ENCODE results near the gene ZSCAN21. TPM values are rescaled to one million over a fixed set of nuclear protein-coding genes. Genes with fewer than 3 reads are reported as not detected.

Gene ZSCAN21
- total RNA-seq, 2 donors from 2014 or later, result 14.5 to 20.2 TPM

MicroRNAs encoded within 50 kb of the gene (microRNA counts, 767-probe panel; counts per million panel counts)
- microRNA hsa-miR-106b-5p (736 to 4,918 counts per million in 2 donors), microRNA hsa-miR-25-3p (5,832 to 9,359 counts per million in 2 donors), microRNA hsa-miR-93-5p (5,169 to 7,901 counts per million in 2 donors)

Small RNAs within 50 kb of the gene (microRNA-seq; reads per million reads assigned to microRNA genes)
- gene MIR106B (ENCODE audit: borderline number of aligned reads in 2 of 2, borderline replicate concordance in 2 of 2) (697 to 886 reads per million in 2 donors), gene MIR25 (ENCODE audit: borderline number of aligned reads in 2 of 2, borderline replicate concordance in 2 of 2) (286 to 309 reads per million in 2 donors), gene MIR93 (ENCODE audit: borderline number of aligned reads in 2 of 2, borderline replicate concordance in 2 of 2) (1,277 to 1,314 reads per million in 2 donors)

Small RNAs within 50 kb of the gene (small RNA-seq; reads per million reads assigned to genes)
- 35.0 reads per million, percentile 95 among the genes with 10 or more reads in this experiment for gene MIR106B
- 705 reads per million, percentile 98 among the genes with 10 or more reads in this experiment for gene MIR25
- 22.1 reads per million, percentile 94 among the genes with 10 or more reads in this experiment for gene MIR93

Other genes with a start within 250 kb of the ZSCAN21 start
- gene CYP3A43, start 221.8 kb upstream of the ZSCAN21 start, total RNA-seq, result 1 to 10 TPM; 2.0 to 9.9 TPM
- gene OR2AE1, start 172.7 kb upstream of the ZSCAN21 start, total RNA-seq, result 1 to 10 TPM in 1 of 2 donors, not detected in 1; 2.0 TPM
- gene TRIM4, start 130.2 kb upstream of the ZSCAN21 start, total RNA-seq, result 10 to 100 TPM; 31.9 to 41.9 TPM
- gene GJC3, start 120.2 kb upstream of the ZSCAN21 start, total RNA-seq, result not detected
- gene AZGP1, start 73.7 kb upstream of the ZSCAN21 start, total RNA-seq, result 100 to 1,000 TPM; 133 to 271 TPM
- 10 to 100 TPM; 31.6 to 40.2 TPM for gene ZKSCAN1, start 34.2 kb upstream of the ZSCAN21 start, total RNA-seq
- 10 to 100 TPM; 16.9 to 46.5 TPM for gene ZNF3, start 31.9 kb downstream of the ZSCAN21 start, total RNA-seq
- 10 to 100 TPM; 15.8 to 16.1 TPM for gene COPS6, start 39.2 kb downstream of the ZSCAN21 start, total RNA-seq
- gene MCM7, start 51.6 kb downstream of the ZSCAN21 start, total RNA-seq, result 10 to 100 TPM; 32.6 to 34.5 TPM
- gene AP4M1, start 51.9 kb downstream of the ZSCAN21 start, total RNA-seq, result 10 to 100 TPM in 1 of 2 donors, 1 to 10 TPM in 1; 6.0 to 11.2 TPM
- 10 to 100 TPM; 30.4 to 51.7 TPM for gene TAF6, start 69.6 kb downstream of the ZSCAN21 start, total RNA-seq
- 1 to 10 TPM in 1 of 2 donors, under 1 TPM in 1; 0.99 to 2.3 TPM for gene CNPY4, start 69.9 kb downstream of the ZSCAN21 start, total RNA-seq
- gene MBLAC1, start 77.2 kb downstream of the ZSCAN21 start, total RNA-seq, result 1 to 10 TPM; 2.1 to 5.3 TPM
- 100 to 1,000 TPM in 1 of 2 donors, 10 to 100 TPM in 1; 86.1 to 119 TPM for gene LAMTOR4, start 99.1 kb downstream of the ZSCAN21 start, total RNA-seq
- 10 to 100 TPM in 1 of 2 donors, 1 to 10 TPM in 1; 7.3 to 27.7 TPM for gene TRAPPC14, start 108.9 kb downstream of the ZSCAN21 start, total RNA-seq
- under 1 TPM in 1 of 2 donors, not detected in 1; 0.26 TPM for gene GAL3ST4, start 118.8 kb downstream of the ZSCAN21 start, total RNA-seq
- gene GPC2, start 127.6 kb downstream of the ZSCAN21 start, total RNA-seq, result 1 to 10 TPM in 1 of 2 donors, under 1 TPM in 1; 0.99 to 1.6 TPM
- not detected for gene STAG3, start 128.1 kb downstream of the ZSCAN21 start, total RNA-seq
- gene PVRIG, start 170.2 kb downstream of the ZSCAN21 start, total RNA-seq, result 1 to 10 TPM in 1 of 2 donors, under 1 TPM in 1; 0.78 to 4.0 TPM

Data from body of pancreas (tissue), 4 donors.